Measurements from ENCODE around the gene FAM53B. TPM values are rescaled to one million over a fixed set of nuclear protein-coding genes. Genes with fewer than 3 reads are reported as not detected.
A peak's percentile ranks its signal among the peaks of the same experiment; 100 is the strongest.
"Not testable (repeated sequence)": the region's sequence is repeated elsewhere in the genome, so short reads cannot be mapped to it uniquely, and the experiment has no call there.

The FAM53B gene
- 48.0 TPM for total RNA-seq

GRCh38 chr10:124744102-124745050, at the start of gene FAM53B:
TSS of gene FAM53B (minus strand) at chr10:124744378. CDS start at chr10:124706713, 37,665 bp downstream.
- intact Hi-C loops (cut with DNase I), result loop anchor here (5.0 kb wide), 2 partner anchors 122 to 212 kb away; no protein-coding TSS in a partner anchor
- peak; percentile 90 for DNase-seq (ENCODE audit: low spot score)
- peak; percentile 48 for ATAC-seq

- no peak for ATAC-seq
- intact Hi-C loops (cut with DNase I), result no loop called here
- DNase-seq (ENCODE audit: low spot score), result no peak
Measured at GRCh38 chr10:124792998-124793352, 48.8 kb upstream of the FAM53B start.

- ATAC-seq (peak; percentile 98), DNase-seq (ENCODE audit: low spot score) (peak; percentile 86)
- intact Hi-C loops (cut with DNase I), result no loop called here
Measured at GRCh38 chr10:124791547-124792348, 47.6 kb upstream of the FAM53B start, which contains the start of gene EEF1AKMT2. TSS of gene EEF1AKMT2 (minus strand) at chr10:124791887. CDS start at chr10:124791833, 54 bp downstream.

GRCh38 chr10:124782900-124783299, 38.7 kb upstream of the FAM53B start:
- DNase-seq (ENCODE audit: low spot score); ATAC-seq; intact Hi-C loops (cut with DNase I): not testable (repeated sequence)

- intact Hi-C loops (cut with DNase I), result no loop called here
- ATAC-seq (no peak), DNase-seq (ENCODE audit: low spot score) (no peak)
Measured at GRCh38 chr10:124768791-124769190, 24.6 kb upstream of the FAM53B start.

GRCh38 chr10:124765256-124765655, 21.1 kb upstream of the FAM53B start:
- no peak for ATAC-seq
- intact Hi-C loops (cut with DNase I), result no loop called here

GRCh38 chr10:124763267-124763666, 19.1 kb upstream of the FAM53B start:
- intact Hi-C loops (cut with DNase I), result no loop called here
- ATAC-seq, result no peak

More at GRCh38 chr10:124765256-124765655, 21.1 kb upstream of the FAM53B start:
- no peak for DNase-seq (ENCODE audit: low spot score)

GRCh38 chr10:124762281-124762680, 18.1 kb upstream of the FAM53B start:
- ATAC-seq (no peak), DNase-seq (ENCODE audit: low spot score) (no peak)
- intact Hi-C loops (cut with DNase I), result no loop called here

More at GRCh38 chr10:124763267-124763666, 19.1 kb upstream of the FAM53B start:
- no peak for DNase-seq (ENCODE audit: low spot score)

- DNase-seq (ENCODE audit: low spot score) (no peak), ATAC-seq (no peak)
- intact Hi-C loops (cut with DNase I), result no loop called here
Measured at GRCh38 chr10:124756156-124756903, 12.2 kb upstream of the FAM53B start.

GRCh38 chr10:124755581-124755980, 11.4 kb upstream of the FAM53B start:
- intact Hi-C loops (cut with DNase I), result no loop called here
- no peak for DNase-seq (ENCODE audit: low spot score)
- ATAC-seq, result no peak

- intact Hi-C loops (cut with DNase I), result no loop called here
- ATAC-seq (no peak), DNase-seq (ENCODE audit: low spot score) (no peak)
Measured at GRCh38 chr10:124754227-124754626, 10.0 kb upstream of the FAM53B start.

GRCh38 chr10:124748953-124749645, 4.9 kb upstream of the FAM53B start:
- ATAC-seq, result no peak
- no peak for DNase-seq (ENCODE audit: low spot score)
- intact Hi-C loops (cut with DNase I), result loop anchor here (5.0 kb wide), 1 partner anchor 217 kb away; no protein-coding TSS in a partner anchor

- ATAC-seq, result no peak
- DNase-seq (ENCODE audit: low spot score), result no peak
- intact Hi-C loops (cut with DNase I), result loop anchor here (5.0 kb wide), 1 partner anchor 216 kb away; no protein-coding TSS in a partner anchor
Measured at GRCh38 chr10:124748166-124748565, 4.0 kb upstream of the FAM53B start.

- ATAC-seq (no peak), DNase-seq (ENCODE audit: low spot score) (no peak)
- intact Hi-C loops (cut with DNase I), result loop anchor here (5.0 kb wide), 1 partner anchor 215 kb away; no protein-coding TSS in a partner anchor
Measured at GRCh38 chr10:124747745-124748144, 3.6 kb upstream of the FAM53B start.

GRCh38 chr10:124746992-124747391, 2.8 kb upstream of the FAM53B start:
- no peak for DNase-seq (ENCODE audit: low spot score)
- ATAC-seq, result no peak
- intact Hi-C loops (cut with DNase I), result loop anchor here (5.0 kb wide), 1 partner anchor 215 kb away; no protein-coding TSS in a partner anchor

- intact Hi-C loops (cut with DNase I), result loop anchor here (5.0 kb wide), 1 partner anchor 214 kb away; no protein-coding TSS in a partner anchor
- not testable (repeated sequence) for DNase-seq (ENCODE audit: low spot score); ATAC-seq
Measured at GRCh38 chr10:124746447-124746846, 2.3 kb upstream of the FAM53B start.

GRCh38 chr10:124745673-124746072, 1.5 kb upstream of the FAM53B start:
- ATAC-seq, result peak; percentile 14
- no peak for DNase-seq (ENCODE audit: low spot score)
- intact Hi-C loops (cut with DNase I), result loop anchor here (5.0 kb wide), 1 partner anchor 213 kb away; no protein-coding TSS in a partner anchor

GRCh38 chr10:124745252-124745651, 1.1 kb upstream of the FAM53B start:
- DNase-seq (ENCODE audit: low spot score), result no peak
- intact Hi-C loops (cut with DNase I), result loop anchor here (5.0 kb wide), 1 partner anchor 213 kb away; no protein-coding TSS in a partner anchor
- ATAC-seq, result no peak
